ENCODE results near the gene DGKD.

DNA sequence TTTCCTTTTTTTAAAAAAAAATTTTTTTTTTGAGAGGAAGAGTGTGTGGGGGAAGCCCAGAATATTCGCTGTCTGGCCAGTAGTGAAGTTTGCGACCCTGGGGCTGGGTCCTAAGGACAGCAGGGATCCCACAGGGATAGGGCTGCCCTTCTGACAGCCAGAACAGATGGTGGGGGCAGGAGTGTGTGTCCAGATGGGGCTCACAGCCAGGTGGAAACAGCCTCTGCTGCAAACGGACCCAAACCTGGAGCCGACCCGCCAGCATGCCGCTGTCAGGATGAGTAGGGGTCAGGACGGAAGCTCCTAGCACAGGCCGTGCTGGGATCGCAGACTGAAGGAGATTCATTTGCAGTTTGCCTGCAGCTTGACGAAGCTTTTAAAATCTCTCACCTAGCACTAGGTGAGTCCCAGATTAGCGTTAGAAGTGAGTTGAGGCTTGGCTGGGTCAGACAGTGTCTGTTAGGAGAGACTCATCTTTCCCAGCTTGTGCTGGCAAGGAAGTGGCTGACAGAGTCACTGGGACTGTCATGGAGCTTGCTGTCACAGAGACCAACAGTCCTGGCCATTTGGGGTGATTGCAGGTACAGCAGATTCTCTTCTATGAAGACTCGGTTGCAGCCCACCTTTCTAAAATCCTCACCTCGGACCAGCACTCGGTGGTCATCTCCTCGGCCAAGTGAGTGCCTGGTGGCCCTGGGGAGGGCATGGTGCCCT is 93.4 kb downstream of the DGKD start:
- no peak; the same call in 1 of the 2 replicates for TF ChIP-seq POLR2A (IDR thresholded peaks at IDR 0.05; ENCODE audit: low read depth, low read length)
- TF ChIP-seq, protein P1, sequence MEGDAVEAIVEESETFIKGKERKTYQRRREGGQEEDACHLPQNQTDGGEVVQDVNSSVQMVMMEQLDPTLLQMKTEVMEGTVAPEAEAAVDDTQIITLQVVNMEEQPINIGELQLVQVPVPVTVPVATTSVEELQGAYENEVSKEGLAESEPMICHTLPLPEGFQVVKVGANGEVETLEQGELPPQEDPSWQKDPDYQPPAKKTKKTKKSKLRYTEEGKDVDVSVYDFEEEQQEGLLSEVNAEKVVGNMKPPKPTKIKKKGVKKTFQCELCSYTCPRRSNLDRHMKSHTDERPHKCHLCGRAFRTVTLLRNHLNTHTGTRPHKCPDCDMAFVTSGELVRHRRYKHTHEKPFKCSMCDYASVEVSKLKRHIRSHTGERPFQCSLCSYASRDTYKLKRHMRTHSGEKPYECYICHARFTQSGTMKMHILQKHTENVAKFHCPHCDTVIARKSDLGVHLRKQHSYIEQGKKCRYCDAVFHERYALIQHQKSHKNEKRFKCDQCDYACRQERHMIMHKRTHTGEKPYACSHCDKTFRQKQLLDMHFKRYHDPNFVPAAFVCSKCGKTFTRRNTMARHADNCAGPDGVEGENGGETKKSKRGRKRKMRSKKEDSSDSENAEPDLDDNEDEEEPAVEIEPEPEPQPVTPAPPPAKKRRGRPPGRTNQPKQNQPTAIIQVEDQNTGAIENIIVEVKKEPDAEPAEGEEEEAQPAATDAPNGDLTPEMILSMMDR (IDR thresholded peaks at IDR 0.05 in 2 of 3, conservative IDR thresholded peaks at IDR 0.05 in 1 of 3; ENCODE audit: control insufficient read depth in 2 of 3, extremely low read depth in 1 of 3, insufficient read depth in 1 of 3, low read depth in 3 of 3, low read length in 3 of 3) = no peak
- TF ChIP-seq, protein P2, sequence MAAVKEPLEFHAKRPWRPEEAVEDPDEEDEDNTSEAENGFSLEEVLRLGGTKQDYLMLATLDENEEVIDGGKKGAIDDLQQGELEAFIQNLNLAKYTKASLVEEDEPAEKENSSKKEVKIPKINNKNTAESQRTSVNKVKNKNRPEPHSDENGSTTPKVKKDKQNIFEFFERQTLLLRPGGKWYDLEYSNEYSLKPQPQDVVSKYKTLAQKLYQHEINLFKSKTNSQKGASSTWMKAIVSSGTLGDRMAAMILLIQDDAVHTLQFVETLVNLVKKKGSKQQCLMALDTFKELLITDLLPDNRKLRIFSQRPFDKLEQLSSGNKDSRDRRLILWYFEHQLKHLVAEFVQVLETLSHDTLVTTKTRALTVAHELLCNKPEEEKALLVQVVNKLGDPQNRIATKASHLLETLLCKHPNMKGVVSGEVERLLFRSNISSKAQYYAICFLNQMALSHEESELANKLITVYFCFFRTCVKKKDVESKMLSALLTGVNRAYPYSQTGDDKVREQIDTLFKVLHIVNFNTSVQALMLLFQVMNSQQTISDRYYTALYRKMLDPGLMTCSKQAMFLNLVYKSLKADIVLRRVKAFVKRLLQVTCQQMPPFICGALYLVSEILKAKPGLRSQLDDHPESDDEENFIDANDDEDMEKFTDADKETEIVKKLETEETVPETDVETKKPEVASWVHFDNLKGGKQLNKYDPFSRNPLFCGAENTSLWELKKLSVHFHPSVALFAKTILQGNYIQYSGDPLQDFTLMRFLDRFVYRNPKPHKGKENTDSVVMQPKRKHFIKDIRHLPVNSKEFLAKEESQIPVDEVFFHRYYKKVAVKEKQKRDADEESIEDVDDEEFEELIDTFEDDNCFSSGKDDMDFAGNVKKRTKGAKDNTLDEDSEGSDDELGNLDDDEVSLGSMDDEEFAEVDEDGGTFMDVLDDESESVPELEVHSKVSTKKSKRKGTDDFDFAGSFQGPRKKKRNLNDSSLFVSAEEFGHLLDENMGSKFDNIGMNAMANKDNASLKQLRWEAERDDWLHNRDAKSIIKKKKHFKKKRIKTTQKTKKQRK (IDR thresholded peaks at IDR 0.05; ENCODE audit: low read depth, low read length) = no peak
- TF ChIP-seq ZSCAN29 (IDR thresholded peaks at IDR 0.05) = no peak
- TF ChIP-seq ESRRA (IDR thresholded peaks at IDR 0.05; ENCODE audit: low read length) = no peak
- TF ChIP-seq YY1 (IDR thresholded peaks at IDR 0.05; ENCODE audit: low read depth, low read length) = no peak
- no peak for TF ChIP-seq RAD21 (IDR thresholded peaks at IDR 0.05; ENCODE audit: insufficient read depth, low read depth, low read length)
- TF ChIP-seq, protein P3, sequence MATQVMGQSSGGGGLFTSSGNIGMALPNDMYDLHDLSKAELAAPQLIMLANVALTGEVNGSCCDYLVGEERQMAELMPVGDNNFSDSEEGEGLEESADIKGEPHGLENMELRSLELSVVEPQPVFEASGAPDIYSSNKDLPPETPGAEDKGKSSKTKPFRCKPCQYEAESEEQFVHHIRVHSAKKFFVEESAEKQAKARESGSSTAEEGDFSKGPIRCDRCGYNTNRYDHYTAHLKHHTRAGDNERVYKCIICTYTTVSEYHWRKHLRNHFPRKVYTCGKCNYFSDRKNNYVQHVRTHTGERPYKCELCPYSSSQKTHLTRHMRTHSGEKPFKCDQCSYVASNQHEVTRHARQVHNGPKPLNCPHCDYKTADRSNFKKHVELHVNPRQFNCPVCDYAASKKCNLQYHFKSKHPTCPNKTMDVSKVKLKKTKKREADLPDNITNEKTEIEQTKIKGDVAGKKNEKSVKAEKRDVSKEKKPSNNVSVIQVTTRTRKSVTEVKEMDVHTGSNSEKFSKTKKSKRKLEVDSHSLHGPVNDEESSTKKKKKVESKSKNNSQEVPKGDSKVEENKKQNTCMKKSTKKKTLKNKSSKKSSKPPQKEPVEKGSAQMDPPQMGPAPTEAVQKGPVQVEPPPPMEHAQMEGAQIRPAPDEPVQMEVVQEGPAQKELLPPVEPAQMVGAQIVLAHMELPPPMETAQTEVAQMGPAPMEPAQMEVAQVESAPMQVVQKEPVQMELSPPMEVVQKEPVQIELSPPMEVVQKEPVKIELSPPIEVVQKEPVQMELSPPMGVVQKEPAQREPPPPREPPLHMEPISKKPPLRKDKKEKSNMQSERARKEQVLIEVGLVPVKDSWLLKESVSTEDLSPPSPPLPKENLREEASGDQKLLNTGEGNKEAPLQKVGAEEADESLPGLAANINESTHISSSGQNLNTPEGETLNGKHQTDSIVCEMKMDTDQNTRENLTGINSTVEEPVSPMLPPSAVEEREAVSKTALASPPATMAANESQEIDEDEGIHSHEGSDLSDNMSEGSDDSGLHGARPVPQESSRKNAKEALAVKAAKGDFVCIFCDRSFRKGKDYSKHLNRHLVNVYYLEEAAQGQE (IDR thresholded peaks at IDR 0.05; ENCODE audit: low read depth, low read length) = no peak
- no peak for TF ChIP-seq MYC (IDR thresholded peaks at IDR 0.05; ENCODE audit: insufficient read depth, insufficient read length, insufficient replicate concordance, low read length, severe bottlenecking)
- TF ChIP-seq SUPT20H (IDR thresholded peaks at IDR 0.05; ENCODE audit: borderline replicate concordance, control insufficient read depth, low read depth, low read length) = no peak
- TF ChIP-seq, protein P4, sequence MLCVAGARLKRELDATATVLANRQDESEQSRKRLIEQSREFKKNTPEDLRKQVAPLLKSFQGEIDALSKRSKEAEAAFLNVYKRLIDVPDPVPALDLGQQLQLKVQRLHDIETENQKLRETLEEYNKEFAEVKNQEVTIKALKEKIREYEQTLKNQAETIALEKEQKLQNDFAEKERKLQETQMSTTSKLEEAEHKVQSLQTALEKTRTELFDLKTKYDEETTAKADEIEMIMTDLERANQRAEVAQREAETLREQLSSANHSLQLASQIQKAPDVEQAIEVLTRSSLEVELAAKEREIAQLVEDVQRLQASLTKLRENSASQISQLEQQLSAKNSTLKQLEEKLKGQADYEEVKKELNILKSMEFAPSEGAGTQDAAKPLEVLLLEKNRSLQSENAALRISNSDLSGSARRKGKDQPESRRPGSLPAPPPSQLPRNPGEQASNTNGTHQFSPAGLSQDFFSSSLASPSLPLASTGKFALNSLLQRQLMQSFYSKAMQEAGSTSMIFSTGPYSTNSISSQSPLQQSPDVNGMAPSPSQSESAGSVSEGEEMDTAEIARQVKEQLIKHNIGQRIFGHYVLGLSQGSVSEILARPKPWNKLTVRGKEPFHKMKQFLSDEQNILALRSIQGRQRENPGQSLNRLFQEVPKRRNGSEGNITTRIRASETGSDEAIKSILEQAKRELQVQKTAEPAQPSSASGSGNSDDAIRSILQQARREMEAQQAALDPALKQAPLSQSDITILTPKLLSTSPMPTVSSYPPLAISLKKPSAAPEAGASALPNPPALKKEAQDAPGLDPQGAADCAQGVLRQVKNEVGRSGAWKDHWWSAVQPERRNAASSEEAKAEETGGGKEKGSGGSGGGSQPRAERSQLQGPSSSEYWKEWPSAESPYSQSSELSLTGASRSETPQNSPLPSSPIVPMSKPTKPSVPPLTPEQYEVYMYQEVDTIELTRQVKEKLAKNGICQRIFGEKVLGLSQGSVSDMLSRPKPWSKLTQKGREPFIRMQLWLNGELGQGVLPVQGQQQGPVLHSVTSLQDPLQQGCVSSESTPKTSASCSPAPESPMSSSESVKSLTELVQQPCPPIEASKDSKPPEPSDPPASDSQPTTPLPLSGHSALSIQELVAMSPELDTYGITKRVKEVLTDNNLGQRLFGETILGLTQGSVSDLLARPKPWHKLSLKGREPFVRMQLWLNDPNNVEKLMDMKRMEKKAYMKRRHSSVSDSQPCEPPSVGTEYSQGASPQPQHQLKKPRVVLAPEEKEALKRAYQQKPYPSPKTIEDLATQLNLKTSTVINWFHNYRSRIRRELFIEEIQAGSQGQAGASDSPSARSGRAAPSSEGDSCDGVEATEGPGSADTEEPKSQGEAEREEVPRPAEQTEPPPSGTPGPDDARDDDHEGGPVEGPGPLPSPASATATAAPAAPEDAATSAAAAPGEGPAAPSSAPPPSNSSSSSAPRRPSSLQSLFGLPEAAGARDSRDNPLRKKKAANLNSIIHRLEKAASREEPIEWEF (IDR thresholded peaks at IDR 0.05; ENCODE audit: insufficient replicate concordance, low read depth, low read length) = no peak
- no peak for TF ChIP-seq MXI1 (IDR thresholded peaks at IDR 0.05; ENCODE audit: low read depth, low read length)
